Measurements from ENCODE around the gene JAK1. TPM values are rescaled to one million over a fixed set of nuclear protein-coding genes. Genes with fewer than 3 reads are reported as not detected.

Gene JAK1
- total and polyA plus RNA-seq, 10 of the 15 experiments (the other 5 are each of a cell fraction or from before 2014, with no cell fraction given) = 9.6 to 45.5 (median 35.7) TPM

DNA sequence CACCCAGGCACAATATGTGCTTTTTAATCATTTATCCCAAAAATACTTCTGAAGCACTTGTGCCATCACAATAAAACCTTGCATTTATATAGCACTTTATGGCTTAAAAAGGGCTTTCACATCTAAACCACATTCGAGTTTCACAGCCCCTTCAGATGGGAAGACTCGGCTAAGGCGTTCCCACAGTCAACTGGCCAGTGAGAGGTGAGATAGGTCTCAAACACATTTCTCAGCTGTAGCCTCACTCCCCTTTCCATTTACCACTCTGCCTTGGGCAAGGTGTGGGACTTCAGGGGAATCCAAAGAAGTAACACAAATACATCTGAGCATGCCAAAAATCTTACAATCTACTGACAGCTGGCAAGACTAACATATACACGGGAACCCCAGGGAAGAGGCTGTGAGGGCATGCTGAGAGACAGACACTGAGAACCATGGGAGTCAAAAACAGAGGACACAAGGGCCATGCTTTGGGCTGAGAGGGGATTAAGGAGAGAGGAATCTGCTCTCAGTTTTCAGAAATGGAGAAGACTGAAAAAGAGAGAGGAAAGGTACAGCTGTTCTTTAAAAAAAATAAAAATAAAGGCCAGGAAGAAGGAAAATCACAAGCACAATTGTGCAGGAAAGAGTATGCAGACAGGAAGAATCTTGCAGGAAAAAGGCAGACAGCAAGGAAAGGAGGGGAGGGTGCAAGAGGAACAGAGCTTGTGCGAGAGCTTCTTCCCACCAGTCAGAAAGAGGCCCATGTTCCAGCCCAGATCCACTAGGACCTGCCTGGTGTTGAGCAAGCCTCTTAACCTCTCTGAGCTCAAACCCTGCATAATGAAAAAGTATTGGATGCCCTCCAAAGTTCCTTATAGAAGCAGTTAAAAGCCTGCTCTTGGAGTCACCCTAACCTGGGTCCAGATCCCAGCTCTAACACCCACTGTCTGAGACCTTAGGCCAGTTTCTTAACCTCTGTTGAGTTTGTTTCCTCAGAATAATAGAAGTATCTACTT lies 73.5 kb downstream of the JAK1 start (continued):
- TF ChIP-seq RUNX3 (IDR thresholded peaks at IDR 0.05; ENCODE audit: low read length) = peak; percentile 74
- TF ChIP-seq, protein P1, sequence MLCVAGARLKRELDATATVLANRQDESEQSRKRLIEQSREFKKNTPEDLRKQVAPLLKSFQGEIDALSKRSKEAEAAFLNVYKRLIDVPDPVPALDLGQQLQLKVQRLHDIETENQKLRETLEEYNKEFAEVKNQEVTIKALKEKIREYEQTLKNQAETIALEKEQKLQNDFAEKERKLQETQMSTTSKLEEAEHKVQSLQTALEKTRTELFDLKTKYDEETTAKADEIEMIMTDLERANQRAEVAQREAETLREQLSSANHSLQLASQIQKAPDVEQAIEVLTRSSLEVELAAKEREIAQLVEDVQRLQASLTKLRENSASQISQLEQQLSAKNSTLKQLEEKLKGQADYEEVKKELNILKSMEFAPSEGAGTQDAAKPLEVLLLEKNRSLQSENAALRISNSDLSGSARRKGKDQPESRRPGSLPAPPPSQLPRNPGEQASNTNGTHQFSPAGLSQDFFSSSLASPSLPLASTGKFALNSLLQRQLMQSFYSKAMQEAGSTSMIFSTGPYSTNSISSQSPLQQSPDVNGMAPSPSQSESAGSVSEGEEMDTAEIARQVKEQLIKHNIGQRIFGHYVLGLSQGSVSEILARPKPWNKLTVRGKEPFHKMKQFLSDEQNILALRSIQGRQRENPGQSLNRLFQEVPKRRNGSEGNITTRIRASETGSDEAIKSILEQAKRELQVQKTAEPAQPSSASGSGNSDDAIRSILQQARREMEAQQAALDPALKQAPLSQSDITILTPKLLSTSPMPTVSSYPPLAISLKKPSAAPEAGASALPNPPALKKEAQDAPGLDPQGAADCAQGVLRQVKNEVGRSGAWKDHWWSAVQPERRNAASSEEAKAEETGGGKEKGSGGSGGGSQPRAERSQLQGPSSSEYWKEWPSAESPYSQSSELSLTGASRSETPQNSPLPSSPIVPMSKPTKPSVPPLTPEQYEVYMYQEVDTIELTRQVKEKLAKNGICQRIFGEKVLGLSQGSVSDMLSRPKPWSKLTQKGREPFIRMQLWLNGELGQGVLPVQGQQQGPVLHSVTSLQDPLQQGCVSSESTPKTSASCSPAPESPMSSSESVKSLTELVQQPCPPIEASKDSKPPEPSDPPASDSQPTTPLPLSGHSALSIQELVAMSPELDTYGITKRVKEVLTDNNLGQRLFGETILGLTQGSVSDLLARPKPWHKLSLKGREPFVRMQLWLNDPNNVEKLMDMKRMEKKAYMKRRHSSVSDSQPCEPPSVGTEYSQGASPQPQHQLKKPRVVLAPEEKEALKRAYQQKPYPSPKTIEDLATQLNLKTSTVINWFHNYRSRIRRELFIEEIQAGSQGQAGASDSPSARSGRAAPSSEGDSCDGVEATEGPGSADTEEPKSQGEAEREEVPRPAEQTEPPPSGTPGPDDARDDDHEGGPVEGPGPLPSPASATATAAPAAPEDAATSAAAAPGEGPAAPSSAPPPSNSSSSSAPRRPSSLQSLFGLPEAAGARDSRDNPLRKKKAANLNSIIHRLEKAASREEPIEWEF (IDR thresholded peaks at IDR 0.05; ENCODE audit: insufficient replicate concordance, low read depth, low read length) = no peak

DNA sequence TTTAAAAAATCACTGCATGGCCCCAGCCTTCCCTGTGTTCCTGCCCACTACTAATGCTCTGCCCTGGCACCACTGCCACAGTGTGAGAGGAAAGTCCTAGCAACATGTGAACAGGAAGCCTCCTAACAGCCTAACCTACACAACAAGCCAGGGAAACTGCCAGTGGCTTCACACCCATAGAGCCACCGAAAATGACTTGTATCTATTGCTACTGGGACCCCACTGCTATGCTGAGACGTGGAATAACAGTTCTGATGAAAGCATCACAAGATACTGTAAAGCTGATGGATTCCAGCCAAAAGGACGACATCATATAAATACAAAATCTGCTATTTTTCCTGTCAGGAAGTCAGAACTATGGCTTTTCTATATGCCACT lies 74.9 kb downstream of the JAK1 start:
- DNase-seq (ENCODE audit: low read depth, low spot score) (no peak), ATAC-seq (peak; percentile 38), FAIRE-seq (no peak)
- CTCF ChIA-PET = no interaction called here
- no peak overlapping the region for H2AFZ ChIP-seq (ENCODE audit: control insufficient read depth, low read depth, low read length)
- no peak overlapping the region for H3K27ac ChIP-seq (ENCODE audit: control insufficient read depth, insufficient read depth)
- H4K20me1 ChIP-seq (ENCODE audit: control insufficient read depth, insufficient read depth) = no peaks in the 10 kb centered on the region
- POLR2A ChIA-PET = interaction anchor here (0.5 kb wide), 1 partner anchor 24 kb away, joined by 6 read pairs; no protein-coding TSS in a partner anchor
- no peaks in the 10 kb centered on the region for H3K9me3 ChIP-seq (replicated peaks; ENCODE audit: control insufficient read depth, insufficient read depth, low read length)
- BruUV-seq (replicated peaks) = no TSS peak
- peaks cover 34% of the 10 kb centered on the region for H3K79me2 ChIP-seq (ENCODE audit: control insufficient read depth, insufficient read depth, low read length)
- H3K9ac ChIP-seq (ENCODE audit: control insufficient read depth, insufficient read depth, low read length) = no peak overlapping the region
- in situ Hi-C loops (cut with MboI) = no loop called here
- RAD21 ChIA-PET (ENCODE audit: unreplicated experiment) = no interaction called here
- no peaks in the 10 kb centered on the region for H3K27me3 ChIP-seq (replicated peaks in 1 of 2; ENCODE audit: control insufficient read depth in 2 of 2, insufficient read depth in 2 of 2, low read length in 1 of 2)
- H3K4me2 ChIP-seq (ENCODE audit: control insufficient read depth, insufficient read depth) = no peak overlapping the region
- WGBS (ENCODE audit: insufficient coverage, insufficient replicate concordance, low lambda C conversion rate, missing lambda C conversion rate) = 41% methylated on average over 3 of the region's 3 CpGs
- peaks cover 45% of the 10 kb centered on the region for H3K4me1 ChIP-seq (ENCODE audit: control insufficient read depth, insufficient read depth, low read length)
- intact Hi-C loops (cut with micrococcal nuclease; ENCODE audit: unreplicated experiment) = no loop called here
- no peak overlapping the region for H3K4me3 ChIP-seq
- SMC1A ChIA-PET (ENCODE audit: uncharacterized antibody, unreplicated experiment) = no interaction called here
- no peaks in the 10 kb centered on the region for H3K36me3 ChIP-seq (ENCODE audit: control insufficient read depth in 2 of 2, insufficient read depth in 2 of 2, low read length in 1 of 2)
- TF ChIP-seq, protein P2, sequence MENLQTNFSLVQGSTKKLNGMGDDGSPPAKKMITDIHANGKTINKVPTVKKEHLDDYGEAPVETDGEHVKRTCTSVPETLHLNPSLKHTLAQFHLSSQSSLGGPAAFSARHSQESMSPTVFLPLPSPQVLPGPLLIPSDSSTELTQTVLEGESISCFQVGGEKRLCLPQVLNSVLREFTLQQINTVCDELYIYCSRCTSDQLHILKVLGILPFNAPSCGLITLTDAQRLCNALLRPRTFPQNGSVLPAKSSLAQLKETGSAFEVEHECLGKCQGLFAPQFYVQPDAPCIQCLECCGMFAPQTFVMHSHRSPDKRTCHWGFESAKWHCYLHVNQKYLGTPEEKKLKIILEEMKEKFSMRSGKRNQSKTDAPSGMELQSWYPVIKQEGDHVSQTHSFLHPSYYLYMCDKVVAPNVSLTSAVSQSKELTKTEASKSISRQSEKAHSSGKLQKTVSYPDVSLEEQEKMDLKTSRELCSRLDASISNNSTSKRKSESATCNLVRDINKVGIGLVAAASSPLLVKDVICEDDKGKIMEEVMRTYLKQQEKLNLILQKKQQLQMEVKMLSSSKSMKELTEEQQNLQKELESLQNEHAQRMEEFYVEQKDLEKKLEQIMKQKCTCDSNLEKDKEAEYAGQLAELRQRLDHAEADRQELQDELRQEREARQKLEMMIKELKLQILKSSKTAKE (IDR thresholded peaks at IDR 0.05; ENCODE audit: low read depth, poor library complexity, severe bottlenecking) = no peak
- TF ChIP-seq MXI1 (IDR thresholded peaks at IDR 0.05; ENCODE audit: low read depth, low read length) (no peak), WRNIP1 (IDR thresholded peaks at IDR 0.05; ENCODE audit: borderline replicate concordance, low read depth, low read length) (no peak), SMC3 (IDR thresholded peaks at IDR 0.05; ENCODE audit: borderline replicate concordance, low read length) (no peak), HDAC6 (IDR thresholded peaks at IDR 0.05; ENCODE audit: unreplicated experiment) (no peak), ZSCAN29 (IDR thresholded peaks at IDR 0.05) (no peak), POU2F2 (IDR thresholded peaks at IDR 0.05; ENCODE audit: borderline replicate concordance, low read depth, low read length) (no peak), MYB (IDR thresholded peaks at IDR 0.05; ENCODE audit: borderline replicate concordance, low read depth, low read length) (no peak), ZNF24 (IDR thresholded peaks at IDR 0.05) (no peak), ZNF622 (IDR thresholded peaks at IDR 0.05) (no peak), HCFC1 (IDR thresholded peaks at IDR 0.05; ENCODE audit: low read length) (no peak), RFX5 (IDR thresholded peaks at IDR 0.05; ENCODE audit: low read depth, low read length) (no peak), SPI1 (IDR thresholded peaks at IDR 0.05; ENCODE audit: borderline replicate concordance, insufficient read depth, low read depth, low read length) (no peak), SREBF1 (IDR thresholded peaks at IDR 0.05; ENCODE audit: low read length) (no peak)
